ENCODE measurements around the gene DVL1.

DNA sequence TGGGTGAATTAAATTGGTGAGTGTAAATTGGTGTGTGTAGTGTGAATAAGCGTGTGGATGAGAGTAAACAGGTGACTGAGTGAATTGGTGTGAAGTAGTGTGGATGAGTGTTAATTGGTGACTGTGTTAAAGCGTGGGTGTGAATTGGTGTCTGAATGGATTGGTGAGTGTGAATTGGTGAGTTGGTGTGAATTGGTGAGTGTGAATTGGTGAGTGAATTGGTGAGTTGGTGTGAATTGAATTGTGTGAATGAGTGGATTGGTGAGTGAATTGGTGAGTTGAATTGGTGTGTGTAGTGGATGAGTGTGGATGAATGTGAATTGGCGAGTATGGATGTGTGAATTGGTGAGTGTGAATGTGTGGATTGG is 17.5 kb upstream of the DVL1 start:
- TF ChIP-seq, protein P1, sequence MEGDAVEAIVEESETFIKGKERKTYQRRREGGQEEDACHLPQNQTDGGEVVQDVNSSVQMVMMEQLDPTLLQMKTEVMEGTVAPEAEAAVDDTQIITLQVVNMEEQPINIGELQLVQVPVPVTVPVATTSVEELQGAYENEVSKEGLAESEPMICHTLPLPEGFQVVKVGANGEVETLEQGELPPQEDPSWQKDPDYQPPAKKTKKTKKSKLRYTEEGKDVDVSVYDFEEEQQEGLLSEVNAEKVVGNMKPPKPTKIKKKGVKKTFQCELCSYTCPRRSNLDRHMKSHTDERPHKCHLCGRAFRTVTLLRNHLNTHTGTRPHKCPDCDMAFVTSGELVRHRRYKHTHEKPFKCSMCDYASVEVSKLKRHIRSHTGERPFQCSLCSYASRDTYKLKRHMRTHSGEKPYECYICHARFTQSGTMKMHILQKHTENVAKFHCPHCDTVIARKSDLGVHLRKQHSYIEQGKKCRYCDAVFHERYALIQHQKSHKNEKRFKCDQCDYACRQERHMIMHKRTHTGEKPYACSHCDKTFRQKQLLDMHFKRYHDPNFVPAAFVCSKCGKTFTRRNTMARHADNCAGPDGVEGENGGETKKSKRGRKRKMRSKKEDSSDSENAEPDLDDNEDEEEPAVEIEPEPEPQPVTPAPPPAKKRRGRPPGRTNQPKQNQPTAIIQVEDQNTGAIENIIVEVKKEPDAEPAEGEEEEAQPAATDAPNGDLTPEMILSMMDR (IDR thresholded peaks at IDR 0.05; ENCODE audit: low read depth, low read length) = no peak
- TF ChIP-seq, protein P2, sequence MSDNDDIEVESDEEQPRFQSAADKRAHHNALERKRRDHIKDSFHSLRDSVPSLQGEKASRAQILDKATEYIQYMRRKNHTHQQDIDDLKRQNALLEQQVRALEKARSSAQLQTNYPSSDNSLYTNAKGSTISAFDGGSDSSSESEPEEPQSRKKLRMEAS (IDR thresholded peaks at IDR 0.05; ENCODE audit: low read depth, low read length) = no peak

Data from NB4 (cell line).